Spleen (tissue), 11 donors: ENCODE measurements around the gene IMP4. TPM values are rescaled to one million over a fixed set of nuclear protein-coding genes. Genes with fewer than 3 reads are reported as not detected.

Source experiments
- DNase-seq: peaks from one replicate; pipeline ENCODE4 v3.0.0-alpha.2; 2020
- H3K27ac ChIP-seq, 8 donors: fragments of 200-600 bp; sonication (generic) in 7 of 8; 1 replicate in 4 of 8; 2 replicates in 4 of 8; pipeline versions ENCODE4 v1.5.0 to v1.8.0; 2016 to 2021; ENCODE audit warnings: inconsistent platforms in 4 of 8, mild to moderate bottlenecking in 4 of 8, moderate library complexity in 1 of 8
- H3K27me3 ChIP-seq, 7 donors: fragments of 200-600 bp; sonication (generic) in 6 of 7; replicated peaks in 1 of 7; 1 replicate in 4 of 7; 2 replicates in 3 of 7; pipeline versions ENCODE4 v1.5.0 to v1.8.0; 2016 to 2021; ENCODE audit warnings: inconsistent platforms in 3 of 7, mild to moderate bottlenecking in 1 of 7
- H3K36me3 ChIP-seq, 6 donors: fragments of 200-600 bp; sonication (generic) in 5 of 6; 1 replicate in 4 of 6; 2 replicates in 2 of 6; pipeline versions ENCODE4 v1.5.0 to v1.8.0; 2016 to 2021; ENCODE audit warnings: inconsistent platforms in 2 of 6
- H3K4me1 ChIP-seq, 6 donors: fragments of 200-600 bp; sonication (generic) in 5 of 6; 1 replicate in 3 of 6; 2 replicates in 3 of 6; pipeline versions ENCODE4 v1.5.0 to v1.8.0; 2016 to 2021; ENCODE audit warnings: inconsistent platforms in 3 of 6
- H3K4me3 ChIP-seq, 8 donors: fragments of 200-600 bp; sonication (generic) in 7 of 8; 1 replicate in 4 of 8; 2 replicates in 4 of 8; pipeline versions ENCODE4 v1.5.0 to v1.8.0; 2016 to 2021; ENCODE audit warnings: inconsistent platforms in 4 of 8, mild to moderate bottlenecking in 4 of 8, moderate library complexity in 2 of 8
- H3K9me3 ChIP-seq, 8 donors: fragments of 200-600 bp; sonication (generic) in 7 of 8; 1 replicate in 4 of 8; 2 replicates in 4 of 8; pipeline versions ENCODE4 v1.5.0 to v1.8.0; 2016 to 2021; ENCODE audit warnings: inconsistent platforms in 4 of 8
- CTCF ChIP-seq, 11 experiments: fragments of 200-600 bp in 7 of 11; fragments of 450-650 bp in 4 of 11; sonication (generic) in 4 of 11; IDR thresholded peaks in 8 of 11; conservative IDR thresholded peaks in 3 of 11; 1 replicate in 7 of 11; 2 replicates in 4 of 11; pipeline versions ENCODE4 v1.4.0 to v1.8.0; 2016 to 2021; ENCODE audit warnings: antibody characterized with exemption in 11 of 11, inconsistent platforms in 4 of 11, mild to moderate bottlenecking in 1 of 11
- POLR2A ChIP-seq, 3 donors: fragments of 450-650 bp; IDR thresholded peaks; one replicate each; pipeline ENCODE4 v1.5.1; 2017; ENCODE audit warnings: antibody characterized with exemption in 3 of 3, mild to moderate bottlenecking in 1 of 3
- POLR2AphosphoS5 ChIP-seq, 3 donors: sonication (generic); formaldehyde crosslinking; IDR thresholded peaks; one replicate each; pipeline ENCODE4 v1.5.1; 2017; ENCODE audit warnings: antibody characterized with exemption in 3 of 3
- WGBS, 5 donors: extraction: QIAGEN DNeasy Blood & Tissue Kit in 3 of 5; methylation state at CpG; one replicate each; pipeline versions ENCODE4 v1.1.5 to v1.1.7; 2013 to 2018; 5-methylcytosine and 5-hydroxymethylcytosine counted together
- intact Hi-C: fragments of 100-400 bp; cut with DNase I; formaldehyde crosslinking; loops from one replicate; pipeline ENCODE4 v1.15.0; 2023; ENCODE audit warnings: low total_unique reads
- polyA plus RNA-seq, 3 donors: library from polyadenylated mRNA; stranded (reverse); fragments of 200-250 nt; gene quantifications; one replicate each; pipeline ENCODE4 v1.2.1, GENCODE V29; 2013
- total RNA-seq, 7 donors: library from RNA; depleted of rRNA in 3 of 7; stranded (reverse); fragments of >200 nt in 3 of 7; fragmentation: NEBNext Ultra II Directional in 4 of 7; extraction: Animal tissue kit (Norgen Biotek cat#: 25700) in 4 of 7; gene quantifications; one replicate each; pipeline versions ENCODE4 v1.1.0 to v1.2.1, GENCODE V29; 2016 to 2021
- donor health status: healthy with polysubstance abuse.
- donor health status: DM: no; HTN: no; CAD: no; lungs with moderate emphysema.
- donor health status: DM: no; HTN: no; CAD: no.
- donor health status: Bipolar disorder and iron deficiency.
- donor health status: healthy.
- donor health status: DM: no; HTN: no; CAD: no.
- donor health status: DM: yes; HTN: yes; CAD: no.

IMP4 gene
- total and polyA plus RNA-seq, 10 donors = 50.2 to 85.0 (median 66.7) TPM

GRCh38 chr2:130302164-130302886 lies 40.4 kb upstream of the IMP4 start:
- peak; percentile 63 for DNase-seq

GRCh38 chr2:130303169-130303568 lies 39.5 kb upstream of the IMP4 start:
- Histone ChIP-seq H3K36me3 (no peaks in the 10 kb centered on the region), H3K9me3 (no peaks in the 10 kb centered on the region), H3K4me1 (no peaks in the 10 kb centered on the region), H3K27ac (no peak overlapping the region), H3K27me3 (peaks cover 0 to 34% (median 0%) of the 10 kb centered on the region in 7 donors), H3K4me3 (no peak overlapping the region)
- DNase-seq = no peak
- TF ChIP-seq POLR2AphosphoS5 (IDR thresholded peaks at IDR 0.05) = no peak
- no peak for TF ChIP-seq POLR2A (IDR thresholded peaks at IDR 0.05)
- no peak for TF ChIP-seq CTCF (IDR thresholded peaks at IDR 0.05 in 8 of 11, conservative IDR thresholded peaks at IDR 0.05 in 3 of 11)
- intact Hi-C loops = no loop called here

More at GRCh38 chr2:130302164-130302886, 40.4 kb upstream of the IMP4 start:
- 81 to 89% (median 85%) methylated on average over 11 to 12 of the region's 12 CpGs for WGBS, 5 donors
- Histone ChIP-seq H3K36me3 (no peaks in the 10 kb centered on the region), H3K27me3 (peaks cover 0 to 37% (median 0%) of the 10 kb centered on the region in 7 donors), H3K27ac (no peak overlapping the region), H3K9me3 (no peaks in the 10 kb centered on the region), H3K4me1 (no peaks in the 10 kb centered on the region), H3K4me3 (no peak overlapping the region)
- no peak for TF ChIP-seq POLR2A (IDR thresholded peaks at IDR 0.05)
- no peak for TF ChIP-seq CTCF (IDR thresholded peaks at IDR 0.05 in 8 of 11, conservative IDR thresholded peaks at IDR 0.05 in 3 of 11)
- no peak for TF ChIP-seq POLR2AphosphoS5 (IDR thresholded peaks at IDR 0.05)
- intact Hi-C loops = no loop called here

GRCh38 chr2:130304726-130305125 lies 38.0 kb upstream of the IMP4 start:
- Histone ChIP-seq H3K27me3 (peaks cover 0 to 24% (median 0%) of the 10 kb centered on the region in 7 donors), H3K4me3 (no peak overlapping the region), H3K36me3 (no peaks in the 10 kb centered on the region), H3K9me3 (no peaks in the 10 kb centered on the region), H3K27ac (no peak overlapping the region), H3K4me1 (no peaks in the 10 kb centered on the region)
- DNase-seq = no peak
- 78 to 89% (median 85%) methylated on average over 3 of the region's 3 CpGs for WGBS, 5 donors
- intact Hi-C loops = no loop called here
- no peak for TF ChIP-seq POLR2A (IDR thresholded peaks at IDR 0.05)
- TF ChIP-seq POLR2AphosphoS5 (IDR thresholded peaks at IDR 0.05) = no peak
- no peak for TF ChIP-seq CTCF (IDR thresholded peaks at IDR 0.05 in 8 of 11, conservative IDR thresholded peaks at IDR 0.05 in 3 of 11)

GRCh38 chr2:130307850-130308249 lies 34.8 kb upstream of the IMP4 start:
- no peak for DNase-seq
- intact Hi-C loops = no loop called here
- Histone ChIP-seq H3K9me3 (no peaks in the 10 kb centered on the region), H3K36me3 (no peaks in the 10 kb centered on the region), H3K4me1 (no peaks in the 10 kb centered on the region), H3K27me3 (peaks cover 0 to under 1% (median 0%) of the 10 kb centered on the region in 7 donors), H3K27ac (no peak overlapping the region), H3K4me3 (no peak overlapping the region)
- WGBS, 5 donors = 87 to 92% (median 90%) methylated on average over 4 of the region's 4 CpGs
- no peak for TF ChIP-seq POLR2A (IDR thresholded peaks at IDR 0.05)
- TF ChIP-seq POLR2AphosphoS5 (IDR thresholded peaks at IDR 0.05) = no peak
- TF ChIP-seq CTCF (IDR thresholded peaks at IDR 0.05 in 8 of 11, conservative IDR thresholded peaks at IDR 0.05 in 3 of 11) = no peak
